Activated CD8-positive, alpha-beta T cell treated with anti-CD3 and anti-CD28 coated beads for 36 hours (primary cell): ENCODE results near the gene SLIT1. TPM values are rescaled to one million over a fixed set of nuclear protein-coding genes. Genes with fewer than 3 reads are reported as not detected.

ENCODE experiments used
- ATAC-seq: fragments of 200-7000 bp; cut with Tn5 transposase; one replicate; pipeline ENCODE4 v1.10.0; 2021; ENCODE audit warnings: mild to moderate bottlenecking, moderate library complexity
- CTCF ChIA-PET: fragments of 350-600 bp; sonication (Branson Sonifier 250); formaldehyde crosslinking; loops from one replicate; lab custom pipeline; 2021; ENCODE audit warnings: antibody characterized with exemption; lab: Charles Lee
- POLR2A ChIA-PET: fragments of 350-600 bp; sonication (Branson Sonifier 250); formaldehyde crosslinking; loops from one replicate; lab custom pipeline; 2021; ENCODE audit warnings: antibody characterized with exemption; lab: Charles Lee
- DNase-seq: peaks from one replicate; pipeline ENCODE4 v3.0.0-alpha.2; 2020
- H3K27ac Mint-ChIP-seq: one replicate; pipeline ENCODE4 v1.8.0; 2021; ENCODE audit warnings: mild to moderate bottlenecking, mixed read lengths
- H3K27me3 Mint-ChIP-seq: one replicate; pipeline ENCODE4 v1.8.0; 2021; ENCODE audit warnings: mixed read lengths
- H3K36me3 Mint-ChIP-seq: one replicate; pipeline ENCODE4 v1.8.0; 2021; ENCODE audit warnings: low read depth, mixed read lengths
- H3K4me1 Mint-ChIP-seq: one replicate; pipeline ENCODE4 v1.8.0; 2021; ENCODE audit warnings: low read depth, mixed read lengths
- H3K4me3 Mint-ChIP-seq: one replicate; pipeline ENCODE4 v1.8.0; 2021; ENCODE audit warnings: mild to moderate bottlenecking, moderate library complexity, mixed read lengths
- H3K9me3 Mint-ChIP-seq: one replicate; pipeline ENCODE4 v1.8.0; 2021; ENCODE audit warnings: mixed read lengths
- CTCF ChIP-seq: fragments of 200-600 bp; IDR thresholded peaks from one replicate; pipeline ENCODE4 v1.8.0; 2022; ENCODE audit warnings: antibody characterized with exemption, mild to moderate bottlenecking
- intact Hi-C: fragments of 100-400 bp; cut with micrococcal nuclease; formaldehyde crosslinking; loops from one replicate; pipeline ENCODE4 v1.10.0; 2022
- total RNA-seq, 2 experiments: library from RNA; stranded (reverse); gene quantifications; one replicate each; pipeline ENCODE4 v1.2.3, GENCODE V29; 2021

Gene SLIT1
- total RNA-seq, 2 experiments from 2014 or later: 0.34 to 1.2 TPM

GRCh38 chr10:97042081-97042480 lies 143.7 kb downstream of the SLIT1 start:
- Mint-ChIP-seq H3K4me3 (no peak overlapping the region), H3K27me3 (no peaks in the 10 kb centered on the region), H3K4me1 (peaks cover 6% of the 10 kb centered on the region), H3K9me3 (no peaks in the 10 kb centered on the region), H3K36me3 (no peaks in the 10 kb centered on the region), H3K27ac (no peak overlapping the region)
- TF ChIP-seq CTCF: no peak
- intact Hi-C loops: no loop called here
- ATAC-seq (no peak), DNase-seq (no peak)
- ChIA-PET CTCF (interaction anchor here (1.7 kb wide), 1 partner anchor 17 kb away, joined by 6 read pairs; no protein-coding TSS in a partner anchor), POLR2A (no interaction called here)

- DNase-seq: no peak
- Mint-ChIP-seq H3K36me3 (no peaks in the 10 kb centered on the region), H3K9me3 (no peaks in the 10 kb centered on the region), H3K27ac (no peak overlapping the region), H3K4me3 (no peak overlapping the region), H3K4me1 (peaks cover 9% of the 10 kb centered on the region), H3K27me3 (peaks cover 8% of the 10 kb centered on the region)
- ATAC-seq: no peak
- no peak for TF ChIP-seq CTCF
- POLR2A ChIA-PET: no interaction called here
- intact Hi-C loops: no loop called here
- CTCF ChIA-PET: interaction anchor here (1.7 kb wide), 1 partner anchor 15 kb away, joined by 6 read pairs; no protein-coding TSS in a partner anchor
These were observed 145.1 kb downstream of the SLIT1 start for GRCh38 chr10:97040706-97041105.

- no peaks in the 10 kb centered on the region for H3K36me3 Mint-ChIP-seq
- CTCF ChIA-PET: interaction anchor here (4.4 to 7.6 kb wide), 2 partner anchors 14 to 155 kb away, joined by 34 to 125 read pairs; no protein-coding TSS in a partner anchor
These were observed 145.5 kb downstream of the SLIT1 start for GRCh38 chr10:97040248-97040584.

GRCh38 chr10:97039538-97040247 lies 146.1 kb downstream of the SLIT1 start:
- no peak for TF ChIP-seq CTCF
- Mint-ChIP-seq H3K36me3 (no peaks in the 10 kb centered on the region), H3K4me1 (peaks cover 9% of the 10 kb centered on the region), H3K27ac (no peak overlapping the region), H3K27me3 (peaks cover 8% of the 10 kb centered on the region), H3K4me3 (no peak overlapping the region), H3K9me3 (no peaks in the 10 kb centered on the region)
- DNase-seq (no peak), ATAC-seq (no peak)
- POLR2A ChIA-PET: interaction anchor here (0.6 kb wide), 1 partner anchor 116 kb away, joined by 3 read pairs; no protein-coding TSS in a partner anchor
- intact Hi-C loops: loop anchor here (10.0 kb wide), 1 partner anchor 205 kb away; the partner anchor contains the start of gene LCOR
- CTCF ChIA-PET: interaction anchor here (4.4 to 7.6 kb wide), 2 partner anchors 13 to 156 kb away, joined by 34 to 125 read pairs; no protein-coding TSS in a partner anchor

More at GRCh38 chr10:97040248-97040584, 145.5 kb downstream of the SLIT1 start:
- Mint-ChIP-seq H3K27me3 (peaks cover 8% of the 10 kb centered on the region), H3K27ac (no peak overlapping the region), H3K4me3 (no peak overlapping the region), H3K4me1 (peaks cover 9% of the 10 kb centered on the region), H3K9me3 (no peaks in the 10 kb centered on the region)
- intact Hi-C loops: no loop called here
- TF ChIP-seq CTCF: no peak
- POLR2A ChIA-PET: no interaction called here
- ATAC-seq: no peak
- no peak for DNase-seq

- POLR2A ChIA-PET: no interaction called here
These were observed 147.1 kb downstream of the SLIT1 start for GRCh38 chr10:97038688-97039087.

More at GRCh38 chr10:97038688-97039087, 147.1 kb downstream of the SLIT1 start:
- peaks cover 9% of the 10 kb centered on the region for H3K4me1 Mint-ChIP-seq
- no peak overlapping the region for H3K4me3 Mint-ChIP-seq
- peaks cover 8% of the 10 kb centered on the region for H3K27me3 Mint-ChIP-seq
- DNase-seq: no peak
- no peak for TF ChIP-seq CTCF
- no peaks in the 10 kb centered on the region for H3K9me3 Mint-ChIP-seq
- no peaks in the 10 kb centered on the region for H3K36me3 Mint-ChIP-seq
- CTCF ChIA-PET: interaction anchor here (0.6 to 7.6 kb wide), 12 partner anchors 12 to 178 kb away, joined by 3 to 125 read pairs (median 10); no protein-coding TSS in a partner anchor
- H3K27ac Mint-ChIP-seq: no peak overlapping the region
- ATAC-seq: no peak
- intact Hi-C loops: loop anchor here (10.0 kb wide), 1 partner anchor 204 kb away; the partner anchor contains the start of gene LCOR
